Hepatocyte (in vitro differentiated cells): ENCODE measurements around the gene SGCD.

Experiments used
- CTCF ChIP-seq: fragments of 200-600 bp; sonication (generic); IDR thresholded peaks from 2 replicates; pipeline ENCODE4 v1.5.1; 2016; ENCODE audit warnings: antibody characterized with exemption, mild to moderate bottlenecking; ENCODE audit not compliant: poor library complexity
- EZH2 ChIP-seq: fragments of 200-600 bp; sonication (generic); IDR thresholded peaks from 2 replicates; pipeline ENCODE4 v1.6.1; 2016; ENCODE audit warnings: antibody characterized with exemption, mild to moderate bottlenecking, borderline replicate concordance

GRCh38 chr5:156779436-156779835 lies 452.5 kb downstream of the SGCD start:
- TF ChIP-seq CTCF (no peak), EZH2 (no peak)
